Testis (tissue), 3 donors: ENCODE measurements around the gene THBD. TPM values are rescaled to one million over a fixed set of nuclear protein-coding genes. Genes with fewer than 3 reads are reported as not detected.

Experiments used
- DNase-seq: peaks from one replicate; pipeline ENCODE4 v3.0.0-alpha.2; 2019
- H3K27ac ChIP-seq, 2 donors: fragments of 200-600 bp; sonication (generic); one replicate each; pipeline ENCODE4 v1.5.1; 2019
- H3K27me3 ChIP-seq: fragments of 200-600 bp; sonication (generic); one replicate; pipeline ENCODE4 v1.5.1; 2019
- H3K36me3 ChIP-seq: fragments of 200-600 bp; sonication (generic); one replicate; pipeline ENCODE4 v1.5.1; 2017; ENCODE audit warnings: low read depth; ENCODE audit errors: missing control alignments
- H3K4me1 ChIP-seq: fragments of 200-600 bp; sonication (generic); one replicate; pipeline ENCODE4 v1.5.1; 2019
- H3K4me3 ChIP-seq, 2 donors: fragments of 200-600 bp; sonication (generic); one replicate each; pipeline ENCODE4 v1.5.1; 2017 to 2019
- H3K9me3 ChIP-seq: fragments of 200-600 bp; sonication (generic); one replicate; pipeline ENCODE4 v1.5.1; 2017
- CTCF ChIP-seq, 3 experiments: fragments of 450-650 bp in 2 of 3; fragments of 200-600 bp in 1 of 3; sonication (generic) in 1 of 3; IDR thresholded peaks; one replicate each; pipeline ENCODE4 v1.5.1; 2016 to 2019; ENCODE audit warnings: antibody characterized with exemption in 3 of 3, mild to moderate bottlenecking in 2 of 3, moderate library complexity in 1 of 3
- POLR2A ChIP-seq: fragments of 450-650 bp; IDR thresholded peaks from one replicate; pipeline ENCODE4 v1.6.1; 2017; ENCODE audit warnings: antibody characterized with exemption, mild to moderate bottlenecking, moderate library complexity
- WGBS, 2 donors: methylation state at CpG; one replicate each; pipeline ENCODE4 v1.1.5; 2018; 5-methylcytosine and 5-hydroxymethylcytosine counted together
- intact Hi-C: fragments of 100-400 bp; cut with DNase I; formaldehyde crosslinking; loops from one replicate; pipeline ENCODE4 v1.15.1; 2023; ENCODE audit warnings: low total_unique reads
- polyA plus RNA-seq: library from polyadenylated mRNA; stranded (reverse); fragments of 350-450 nt; fragmentation: Illumina TruSeq; extraction: RNeasy Lipid Tissue Mini Kit (QIAGEN cat#74804); gene quantifications from one replicate; pipeline ENCODE4 v1.2.3, GENCODE V29; 2014; ENCODE audit warnings: low read depth, low replicate concordance; ENCODE audit not compliant: insufficient read depth
- total RNA-seq, 2 donors: library from RNA; depleted of rRNA; stranded (reverse); fragments of >200 nt; gene quantifications; one replicate each; pipeline ENCODE4 v1.2.3, GENCODE V29; 2016

THBD gene
- total and polyA plus RNA-seq, 3 donors from 2014 or later: 11.0 to 65.0 (median 22.4) TPM

DNA sequence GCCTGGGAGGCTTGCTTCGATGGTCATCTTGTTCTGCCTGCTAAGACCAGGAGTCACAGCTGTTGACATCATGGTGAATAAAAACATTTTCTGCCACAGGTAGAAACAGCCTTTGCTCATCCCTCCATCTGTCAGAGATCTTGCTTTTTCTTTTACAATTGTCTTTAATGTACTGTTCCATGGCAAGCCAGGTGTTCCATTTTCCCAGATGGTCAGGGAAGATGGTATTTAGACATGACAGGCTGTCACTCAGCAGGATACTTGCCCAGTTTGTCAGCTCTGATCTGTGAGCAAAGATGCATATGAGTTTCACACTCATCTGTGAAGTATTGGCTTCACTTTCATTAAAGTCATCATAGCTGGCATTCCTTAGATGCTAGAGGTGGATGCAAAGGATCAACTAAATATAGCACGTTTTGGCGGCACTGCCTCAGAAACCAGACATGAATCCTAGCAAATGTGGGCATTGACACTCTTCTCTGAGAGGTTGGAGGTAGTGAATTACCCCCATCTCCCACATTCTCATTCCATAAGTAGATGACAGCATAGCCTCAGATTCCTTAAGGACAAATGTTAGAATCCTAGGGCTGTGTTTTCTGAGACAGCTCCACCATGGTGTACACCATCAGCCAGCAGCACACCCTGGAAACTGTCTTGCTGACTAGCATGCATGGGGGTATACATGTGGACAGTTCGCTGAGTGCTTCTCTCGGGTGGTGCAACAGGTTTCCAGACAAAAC, 10.2 kb downstream of the THBD start:
- no peaks in the 10 kb centered on the region for H3K27me3 ChIP-seq
- whole genome bisulfite sequencing, 2 donors: 89 to 92% methylated on average over 5 of the region's 5 CpGs

DNA sequence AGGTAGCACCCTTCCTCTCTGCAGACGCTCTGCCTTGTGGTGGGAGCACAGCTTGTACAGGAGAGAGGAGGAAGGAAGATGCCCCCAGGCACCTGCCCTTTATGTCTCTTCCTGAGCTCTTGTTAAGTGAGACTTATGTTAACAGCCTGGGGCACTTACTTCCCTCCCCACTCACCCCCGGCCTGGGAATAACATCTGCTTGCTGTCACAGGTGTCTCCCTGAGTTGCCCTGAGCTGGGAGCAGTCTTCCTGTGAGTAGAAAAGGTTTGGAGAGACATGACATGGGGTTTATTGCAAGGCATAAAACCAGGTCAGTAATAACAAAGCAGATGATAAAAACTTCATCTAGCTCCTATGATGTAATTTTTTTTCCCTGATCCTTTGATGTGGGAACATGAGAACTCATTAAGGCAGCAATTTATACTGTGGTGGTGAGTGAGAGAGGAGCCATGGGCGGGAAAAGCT, 12.4 kb downstream of the THBD start:
- Histone ChIP-seq H3K27ac (no peak overlapping the region), H3K4me1 (peaks cover 3% of the 10 kb centered on the region), H3K36me3 (no peaks in the 10 kb centered on the region), H3K27me3 (no peaks in the 10 kb centered on the region), H3K9me3 (no peaks in the 10 kb centered on the region), H3K4me3 (no peak overlapping the region)
- no peak for DNase-seq
- no peak for TF ChIP-seq CTCF (IDR thresholded peaks at IDR 0.05)
- no peak for TF ChIP-seq POLR2A
- WGBS, 2 donors: 35 to 59% methylated on average over 3 of the region's 3 CpGs
- intact Hi-C loops: no loop called here

More for the DNA sequence above, 10.2 kb downstream of the THBD start:
- DNase-seq: no peak
- H3K36me3 ChIP-seq: no peaks in the 10 kb centered on the region
- H3K27ac ChIP-seq: no peak overlapping the region
- H3K4me3 ChIP-seq: no peak overlapping the region
- TF ChIP-seq POLR2A (no peak), CTCF (IDR thresholded peaks at IDR 0.05) (no peak)
- intact Hi-C loops: no loop called here
- H3K9me3 ChIP-seq: no peaks in the 10 kb centered on the region
- H3K4me1 ChIP-seq: no peaks in the 10 kb centered on the region

GRCh38 chr20:23036371-23036770, 13.1 kb downstream of the THBD start:
- TF ChIP-seq CTCF (IDR thresholded peaks at IDR 0.05) (no peak), POLR2A (no peak)
- Histone ChIP-seq H3K4me3 (no peak overlapping the region), H3K9me3 (no peaks in the 10 kb centered on the region), H3K4me1 (peaks cover 3% of the 10 kb centered on the region), H3K27me3 (no peaks in the 10 kb centered on the region), H3K27ac (no peak overlapping the region), H3K36me3 (no peaks in the 10 kb centered on the region)
- DNase-seq: no peak
- intact Hi-C loops: no loop called here
- WGBS, 2 donors: 51 to 90% methylated on average over 11 of the region's 11 CpGs

- Histone ChIP-seq H3K27ac (no peak overlapping the region), H3K4me1 (peaks cover 3% of the 10 kb centered on the region), H3K36me3 (no peaks in the 10 kb centered on the region), H3K27me3 (no peaks in the 10 kb centered on the region), H3K9me3 (no peaks in the 10 kb centered on the region), H3K4me3 (peak overlapping the region in 1 of 2 donors; percentile 31)
- TF ChIP-seq POLR2A (no peak), CTCF (IDR thresholded peaks at IDR 0.05) (no peak)
- 82 to 99% methylated on average over 22 to 33 of the region's 41 CpGs for WGBS, 2 donors
- no peak for DNase-seq
- intact Hi-C loops: no loop called here
Measured at GRCh38 chr20:23035731-23036130, 13.7 kb downstream of the THBD start.
